Activated CD4-positive, alpha-beta T cell treated with anti-CD3 and anti-CD28 coated beads for 4 hours (primary cell): ENCODE measurements around the gene PITPNM2.

ENCODE experiments used
- DNase-seq, 2 donors: peaks; one replicate each; pipeline ENCODE4 v3.0.0-alpha.2; 2020

The PITPNM2 gene

DNA sequence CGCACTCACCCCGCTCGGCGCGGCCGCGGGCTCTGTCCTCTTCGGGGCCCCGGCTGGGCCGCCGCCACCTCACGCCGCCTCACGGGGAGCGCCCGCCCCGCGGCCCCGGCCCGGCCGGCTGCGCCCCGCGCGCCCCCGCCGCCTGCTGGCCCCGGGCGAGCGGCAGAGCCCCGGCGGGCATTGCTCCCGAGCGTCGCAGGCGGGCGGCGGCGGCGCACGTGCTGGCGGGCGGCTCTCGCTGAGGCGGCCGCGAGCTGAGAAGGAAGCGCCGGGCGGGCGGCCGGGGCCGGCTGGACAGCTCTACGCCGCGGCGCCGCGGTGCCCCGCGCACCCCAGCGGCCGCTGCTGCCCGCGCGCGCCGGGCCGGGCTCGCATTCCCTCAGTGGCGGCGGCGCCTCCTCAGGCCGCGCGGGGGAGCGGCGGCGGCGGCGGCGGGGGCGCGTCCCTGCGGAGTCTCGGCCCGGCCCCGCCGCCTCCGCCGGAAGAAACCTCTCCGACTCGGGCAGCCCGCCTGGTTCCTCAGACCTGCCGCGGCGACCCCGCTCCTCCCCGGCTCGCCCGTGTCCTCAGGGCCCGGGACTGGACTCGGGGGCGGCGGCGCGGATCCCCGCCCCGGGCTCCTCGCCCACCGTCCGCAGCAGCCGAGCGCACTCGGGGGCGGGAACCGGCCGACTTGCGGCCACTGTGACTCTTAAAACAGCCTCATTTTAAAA is at the start of gene PITPNM2:
TSS of gene PITPNM2 (minus strand) at position 347 of the 713 bp plus-strand sequence. CDS start 116,500 bp downstream, outside the sequence.
- peak; percentile 57 to 60 for DNase-seq

DNA sequence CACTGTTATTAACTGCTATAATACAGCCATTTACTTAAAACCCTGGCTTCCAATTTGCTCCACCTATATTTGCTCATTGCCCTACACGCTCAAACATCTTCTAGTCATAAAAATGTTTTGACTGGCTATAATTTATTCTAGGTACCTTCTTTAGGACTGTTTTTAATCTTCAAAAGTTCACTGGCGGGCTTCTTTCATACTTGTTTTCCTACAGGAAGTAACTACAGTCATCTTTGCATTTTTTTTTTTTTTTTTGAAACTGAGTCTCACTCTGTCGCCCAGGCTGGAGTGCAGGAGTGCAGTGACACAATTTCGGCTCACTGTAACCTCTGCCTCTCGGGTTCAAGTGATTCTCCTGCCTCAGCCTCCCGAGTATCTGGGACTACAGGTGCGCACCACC is 49.5 kb upstream of the PITPNM2 start:
- DNase-seq, result no peak

- DNase-seq, result no peak
Observed at GRCh38 chr12:123199936-123200335, 49.0 kb upstream of the PITPNM2 start.

DNA sequence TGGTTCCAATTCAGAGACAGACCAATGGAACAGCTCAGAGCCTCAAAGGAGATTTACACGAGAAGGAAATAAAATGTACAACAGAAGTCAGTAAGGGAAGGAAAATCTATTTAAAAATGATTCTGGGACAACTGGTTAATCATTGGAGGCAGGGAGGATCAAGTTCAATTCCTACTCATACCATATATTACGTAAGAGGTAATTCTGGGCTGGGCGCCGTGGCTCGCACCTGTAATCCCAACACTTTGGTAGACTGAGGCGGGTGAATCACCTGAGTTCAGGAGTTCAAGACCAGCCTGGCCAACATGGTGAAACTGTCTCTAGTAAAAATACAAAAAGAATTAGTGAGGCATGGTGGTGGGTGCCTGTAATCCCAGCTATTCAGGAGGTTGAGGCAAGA is 36.7 kb upstream of the PITPNM2 start:
- DNase-seq, result no peak

GRCh38 chr12:123180171-123180570 is 29.3 kb upstream of the PITPNM2 start:
- no peak for DNase-seq

DNA sequence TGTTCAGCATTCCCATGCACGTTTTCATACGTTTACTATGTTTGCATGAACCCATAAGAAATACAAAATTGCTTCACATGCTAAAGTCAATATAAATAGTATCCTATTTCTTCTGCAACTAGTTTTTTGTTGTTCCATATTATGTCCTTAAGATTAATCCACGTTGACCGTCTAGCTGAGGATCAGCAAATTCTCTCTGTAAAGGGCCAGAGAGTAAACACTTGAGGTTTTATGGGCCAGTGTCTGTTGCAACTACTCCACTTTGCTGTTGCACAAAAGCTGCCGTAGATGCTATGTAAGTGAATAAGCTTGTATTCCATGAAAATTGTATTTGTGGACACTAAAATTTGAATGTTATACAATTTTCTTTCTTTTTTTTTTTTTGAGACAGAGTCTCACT is 21.1 kb upstream of the PITPNM2 start:
- DNase-seq, result no peak

GRCh38 chr12:123167329-123167728 is 16.4 kb upstream of the PITPNM2 start:
- no peak for DNase-seq

DNA sequence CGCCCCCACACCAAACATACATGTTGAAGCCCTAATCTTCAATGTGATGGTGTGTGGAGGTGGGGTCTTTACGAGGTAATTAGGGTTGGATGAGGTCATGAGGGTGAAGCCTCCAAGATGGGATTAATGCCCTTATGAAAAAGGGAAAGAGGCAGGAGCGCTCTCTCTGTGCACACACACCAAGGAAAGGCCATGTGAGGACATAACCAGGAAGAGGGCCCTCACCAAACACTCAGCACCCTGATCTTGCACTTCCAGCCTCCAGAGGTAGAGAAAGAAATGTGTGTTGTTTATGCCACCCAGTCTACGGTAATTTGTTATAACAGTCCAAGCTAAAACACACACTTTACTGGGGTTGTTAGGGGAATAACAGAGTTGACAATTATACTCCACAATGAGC is 14.6 kb upstream of the PITPNM2 start:
- DNase-seq, result no peak

DNA sequence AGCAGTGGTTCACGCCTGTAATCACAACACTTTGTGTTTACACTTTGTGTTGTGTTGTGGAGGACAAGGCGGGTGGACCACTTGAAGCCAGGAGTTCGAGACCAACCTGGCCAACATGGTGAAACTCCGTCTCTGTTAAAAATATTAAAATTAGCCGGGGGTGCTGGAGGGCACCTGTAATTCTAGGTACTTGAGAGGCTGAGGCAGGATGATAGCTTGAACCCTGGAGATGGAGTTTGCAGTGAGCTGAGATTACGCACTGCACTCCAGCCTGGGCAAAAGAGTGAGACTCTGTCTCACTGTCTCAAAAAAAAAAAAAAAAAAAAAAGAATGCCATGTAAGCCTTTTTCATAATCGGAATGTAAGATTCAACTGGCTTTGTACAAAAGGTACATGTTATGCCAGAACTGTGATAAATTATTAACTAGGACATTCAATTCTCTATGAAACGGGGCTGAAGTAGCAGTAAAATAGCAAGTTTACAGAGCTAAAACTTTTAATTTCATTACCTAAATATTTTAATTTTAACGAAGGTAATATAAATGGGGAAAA is 13.9 kb upstream of the PITPNM2 start:
- no peak for DNase-seq

DNA sequence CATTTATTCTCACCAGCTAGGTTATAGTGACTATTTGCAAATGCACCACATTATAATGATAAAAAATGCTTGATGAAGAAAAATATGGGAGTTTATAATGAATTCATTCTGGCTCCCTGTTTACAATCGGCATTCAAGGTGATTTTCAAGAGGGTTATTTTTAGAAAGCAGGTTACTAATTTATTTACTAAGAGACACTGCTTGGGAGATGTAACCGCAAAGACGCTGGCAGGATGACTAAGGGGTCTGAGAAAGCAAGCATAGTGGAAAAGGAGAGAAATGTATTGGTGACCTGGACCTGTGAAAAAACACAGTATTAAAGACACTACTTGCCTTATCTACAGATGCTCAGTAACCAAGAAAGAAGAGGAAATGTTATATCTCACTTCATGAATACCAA is 13.3 kb upstream of the PITPNM2 start:
- DNase-seq, result no peak

DNA sequence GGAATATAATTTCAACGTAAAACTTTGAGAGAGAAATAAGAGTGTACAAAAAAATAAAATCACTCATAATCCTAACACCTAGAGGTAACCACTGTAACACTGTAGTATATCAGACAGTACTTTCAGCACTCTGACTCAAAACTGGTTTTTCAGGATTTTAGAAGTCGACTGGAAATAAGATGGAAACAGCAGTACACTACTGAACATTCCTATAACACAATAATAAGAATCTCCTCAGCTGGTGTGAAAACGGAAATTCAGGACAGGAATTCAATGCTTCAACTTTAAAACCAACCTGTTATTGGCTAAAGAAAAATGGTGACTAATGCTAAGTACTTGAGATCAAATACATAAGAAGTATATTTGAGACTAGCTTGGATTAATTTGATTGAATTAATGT is 12.3 kb upstream of the PITPNM2 start:
- no peak for DNase-seq

DNA sequence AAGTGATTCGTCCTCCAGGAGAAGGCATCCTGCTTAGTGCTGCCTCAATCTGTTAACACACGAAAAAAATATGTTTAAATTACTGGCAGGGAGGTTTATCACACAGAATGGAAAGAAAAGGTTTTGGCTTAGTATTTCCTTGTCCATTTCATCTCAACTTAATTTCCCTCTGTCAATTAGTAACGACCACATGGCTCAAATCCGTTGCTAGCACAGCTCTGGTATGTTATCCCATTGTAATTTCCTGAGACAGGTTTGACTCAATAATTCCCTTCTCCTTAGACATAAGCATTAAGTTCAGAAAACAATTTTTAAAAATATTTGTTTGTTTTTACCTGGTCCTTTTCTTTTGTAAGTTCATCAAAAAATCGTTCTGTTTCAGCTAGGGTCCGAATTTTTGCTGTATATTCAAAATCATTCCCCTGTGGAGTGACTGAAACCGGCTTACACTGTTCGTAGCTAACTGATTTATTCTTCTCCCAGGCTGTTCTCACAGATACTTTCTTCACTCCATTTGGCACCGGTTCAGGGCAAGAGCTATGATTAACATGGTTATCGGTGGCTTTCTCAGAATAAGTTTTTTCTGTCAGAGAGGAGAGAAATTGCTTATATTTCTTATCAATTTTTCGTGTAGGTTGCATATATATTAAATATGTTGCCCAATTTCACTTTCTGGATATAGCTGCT is 10.1 kb upstream of the PITPNM2 start:
- DNase-seq, result no peak

DNA sequence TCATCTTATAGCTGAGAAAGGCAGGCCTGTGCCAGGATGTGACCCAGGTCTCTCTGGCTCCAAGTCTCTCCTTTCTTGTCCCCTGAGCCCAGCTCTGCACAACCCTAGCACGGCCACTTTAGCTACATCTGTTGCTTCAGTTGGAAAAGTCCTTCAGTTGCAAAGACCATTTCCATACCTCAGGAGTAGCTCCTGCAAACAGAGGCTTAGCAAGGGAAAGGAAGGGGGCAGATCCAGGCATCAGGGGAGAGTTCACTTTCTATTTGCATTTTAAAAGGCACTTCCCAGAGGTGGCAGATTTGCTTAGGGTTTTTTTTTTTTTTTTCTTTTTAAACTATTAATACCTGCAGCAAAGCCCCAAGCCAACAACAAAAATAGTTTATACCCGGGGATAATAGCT is 3.0 kb upstream of the PITPNM2 start:
- no peak for DNase-seq

DNA sequence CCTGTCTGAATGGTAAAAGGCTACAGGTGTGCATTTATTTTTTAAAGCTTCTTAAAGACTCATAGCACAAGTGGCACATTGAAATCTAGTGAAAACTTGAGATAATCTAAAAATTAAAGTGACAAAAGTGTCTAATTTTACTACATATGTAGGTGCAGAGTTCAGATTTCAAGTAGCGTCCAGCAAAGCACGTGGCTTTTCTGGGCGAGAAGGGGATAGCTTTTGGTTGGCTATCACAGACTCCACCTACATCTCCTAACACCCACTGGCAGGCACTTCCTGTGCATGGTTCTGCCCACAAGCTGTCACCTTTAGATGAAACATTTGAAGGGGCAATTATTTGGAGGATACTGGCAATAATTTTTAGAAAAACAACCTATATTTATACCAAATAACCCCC is 1.9 kb upstream of the PITPNM2 start:
- no peak for DNase-seq

DNA sequence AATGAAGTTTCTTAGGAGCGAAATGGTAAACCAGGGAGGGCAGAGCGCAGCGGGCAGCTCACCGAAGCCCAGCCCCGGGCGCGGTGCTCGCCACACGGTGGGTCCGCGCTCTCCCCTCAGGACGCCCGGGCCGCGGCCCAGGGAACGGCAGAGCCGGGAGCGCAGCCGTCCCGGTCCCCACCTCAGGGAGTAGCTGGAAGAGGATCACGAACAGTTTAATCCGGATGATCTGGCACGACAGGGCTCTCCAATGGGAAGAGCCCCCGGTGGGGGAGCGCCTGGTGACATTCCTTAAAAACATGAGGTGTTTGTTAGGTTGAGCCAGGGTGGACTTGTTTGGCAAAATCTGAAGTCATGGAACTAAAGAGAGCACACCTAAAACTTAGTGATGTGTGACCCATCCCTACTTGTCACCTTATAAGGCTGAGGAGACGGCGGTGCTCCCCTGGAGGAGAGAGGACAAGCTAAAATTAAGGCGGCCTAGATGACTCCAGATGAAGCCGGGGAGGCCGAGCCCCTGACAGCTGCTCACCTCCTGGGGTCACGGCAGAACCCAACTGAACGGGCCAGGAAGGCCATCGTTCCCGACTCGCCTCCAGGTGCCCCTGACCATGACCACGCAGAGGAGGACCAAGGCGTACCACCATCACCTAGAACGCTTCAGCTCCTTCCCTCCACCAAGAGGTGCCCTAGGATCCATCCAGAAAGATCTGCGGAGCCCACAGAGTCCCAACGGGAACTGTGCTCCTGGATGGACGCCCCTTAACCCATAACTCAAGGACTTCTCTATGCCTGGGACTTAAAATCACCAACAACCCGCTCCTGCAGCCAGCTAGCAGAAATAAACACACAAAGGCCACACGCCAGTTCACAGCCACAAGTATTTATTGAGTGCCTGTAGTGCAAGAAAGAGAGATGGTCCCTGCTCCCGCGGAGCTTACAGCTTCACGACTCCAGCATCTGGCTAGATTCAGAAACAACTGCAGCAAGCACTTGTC is 866 bp upstream of the PITPNM2 start:
- DNase-seq, result no peak

DNA sequence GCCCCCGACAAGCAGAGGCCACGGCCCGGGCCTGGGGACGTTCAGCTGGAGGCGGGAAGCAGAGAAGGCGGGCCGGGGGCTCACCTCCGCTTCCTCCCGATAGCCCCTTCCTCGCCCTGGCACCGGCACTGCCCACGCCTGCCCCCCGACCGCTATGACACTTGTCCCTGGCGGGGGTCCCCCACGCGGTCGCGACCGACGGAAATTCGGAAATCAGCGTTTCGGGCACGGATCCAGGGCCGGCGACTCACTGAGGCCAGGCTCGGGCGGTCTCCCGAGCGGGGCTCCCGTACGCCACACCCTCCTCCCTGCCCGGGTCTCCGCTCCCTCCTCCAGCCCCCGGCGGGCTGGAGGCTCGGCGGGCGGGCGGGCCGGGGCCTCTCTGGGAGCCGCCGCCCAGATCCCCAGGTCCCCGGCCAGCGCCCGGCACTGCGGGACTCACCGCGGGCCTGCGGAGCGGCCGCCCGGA is 581 bp downstream of the PITPNM2 start:
- peak; percentile 20 to 27 for DNase-seq

DNA sequence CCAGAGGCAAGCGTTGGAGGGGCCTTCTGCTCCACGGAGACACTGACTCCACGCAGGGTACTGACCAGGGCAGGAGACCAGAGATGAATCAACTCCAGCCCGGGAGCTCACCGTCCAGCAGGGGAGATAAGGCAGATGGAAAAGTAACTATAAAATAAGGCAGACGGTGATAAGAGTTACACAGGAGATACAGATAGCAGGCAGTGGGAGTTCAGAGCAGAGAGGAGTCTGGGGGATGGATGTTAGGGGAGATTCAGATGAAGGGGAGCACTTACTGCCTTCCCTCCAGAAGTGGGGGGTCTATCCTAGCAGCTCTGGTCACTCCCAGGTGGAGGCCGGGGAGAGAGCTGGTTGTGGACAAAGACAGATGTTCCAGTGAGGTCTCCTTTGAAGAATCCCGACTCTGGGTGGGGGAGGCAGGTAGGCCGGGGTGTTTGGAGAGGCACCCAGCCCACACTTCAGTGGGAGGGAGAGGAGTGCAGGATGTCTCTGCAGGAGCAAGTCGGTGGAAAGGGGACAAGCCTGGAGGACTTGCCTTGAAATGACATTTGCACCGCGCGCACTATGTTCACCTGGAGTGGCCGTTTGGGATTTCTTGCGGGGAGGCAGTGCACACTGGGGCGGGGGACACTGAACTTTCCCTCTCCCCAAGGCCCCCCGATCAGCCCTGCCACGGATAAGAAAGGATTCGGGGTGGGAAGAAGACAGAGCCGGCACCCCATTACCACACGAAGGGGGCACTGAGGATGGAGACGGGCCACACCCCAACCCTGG is 1.2 kb downstream of the PITPNM2 start:
- no peak for DNase-seq

- no peak for DNase-seq
Observed at GRCh38 chr12:123149088-123149487, 1.8 kb downstream of the PITPNM2 start.

GRCh38 chr12:123148655-123149054 is 2.2 kb downstream of the PITPNM2 start:
- no peak for DNase-seq

DNA sequence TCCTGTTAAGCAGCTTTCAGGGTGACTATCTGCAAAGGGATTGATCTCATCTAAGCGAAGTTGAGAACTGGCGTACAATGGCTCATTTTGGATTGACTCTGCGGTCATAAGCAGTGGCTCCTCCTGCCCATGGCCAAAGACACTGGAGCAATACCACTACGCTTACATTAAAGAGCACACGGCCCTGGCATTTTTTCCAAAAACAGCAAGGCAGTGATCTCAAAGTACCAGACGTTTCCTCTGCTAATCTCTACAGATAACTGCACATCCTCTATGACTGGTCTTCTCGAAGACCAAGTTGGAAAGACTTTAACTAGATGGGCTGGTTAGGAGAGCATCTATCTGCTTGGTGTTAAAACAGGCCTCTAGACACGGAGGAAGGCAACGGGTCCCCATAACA is 2.7 kb downstream of the PITPNM2 start:
- DNase-seq, result no peak

GRCh38 chr12:123145211-123145610 is 5.7 kb downstream of the PITPNM2 start:
- DNase-seq, result no peak
